ENCODE measurements around the gene QSOX1.

QSOX1 gene

GRCh38 chr1:180235502-180236239 lies 81.0 kb downstream of the QSOX1 start:
- DNase-seq (ENCODE audit: low spot score), result no peak

GRCh38 chr1:180236698-180237509 lies 82.2 kb downstream of the QSOX1 start:
- DNase-seq (ENCODE audit: low spot score), result no peak

- no peak for DNase-seq (ENCODE audit: low spot score)
Measured at GRCh38 chr1:180237869-180238476, 83.3 kb downstream of the QSOX1 start.

GRCh38 chr1:180238675-180239074 lies 84.0 kb downstream of the QSOX1 start:
- DNase-seq (ENCODE audit: low spot score), result no peak

- DNase-seq (ENCODE audit: low spot score), result no peak
Measured at GRCh38 chr1:180239145-180240096, 84.8 kb downstream of the QSOX1 start.

GRCh38 chr1:180241716-180242544 lies 87.3 kb downstream of the QSOX1 start:
- DNase-seq (ENCODE audit: low spot score), result no peak

GRCh38 chr1:180243517-180244221 lies 89.0 kb downstream of the QSOX1 start:
- no peak for DNase-seq (ENCODE audit: low spot score)

- DNase-seq (ENCODE audit: low spot score), result no peak
Measured at GRCh38 chr1:180244840-180245239, 90.2 kb downstream of the QSOX1 start.

GRCh38 chr1:180246579-180246978 lies 91.9 kb downstream of the QSOX1 start:
- DNase-seq (ENCODE audit: low spot score), result no peak

- DNase-seq (ENCODE audit: low spot score), result no peak
Measured at GRCh38 chr1:180247061-180247460, 92.4 kb downstream of the QSOX1 start.

- DNase-seq (ENCODE audit: low spot score), result no peak
Measured at GRCh38 chr1:180247580-180247979, 92.9 kb downstream of the QSOX1 start.

- DNase-seq (ENCODE audit: low spot score), result no peak
Measured at GRCh38 chr1:180248176-180248575, 93.5 kb downstream of the QSOX1 start.

GRCh38 chr1:180248731-180249681 lies 94.3 kb downstream of the QSOX1 start:
- no peak for DNase-seq (ENCODE audit: low spot score)

GRCh38 chr1:180249725-180250498 lies 95.2 kb downstream of the QSOX1 start:
- DNase-seq (ENCODE audit: low spot score), result no peak

GRCh38 chr1:180250499-180250770 lies 95.8 kb downstream of the QSOX1 start:
- no peak for DNase-seq (ENCODE audit: low spot score)

- DNase-seq (ENCODE audit: low spot score), result no peak
Measured at GRCh38 chr1:180250883-180251509, 96.3 kb downstream of the QSOX1 start.

GRCh38 chr1:180251526-180252305 lies 97.0 kb downstream of the QSOX1 start:
- no peak for DNase-seq (ENCODE audit: low spot score)
